Measurements from ENCODE around the gene CDH22.

CDH22 gene

GRCh38 chr20:46264391-46265266 is 43.7 kb downstream of the CDH22 start:
- DNase-seq, result no peak

GRCh38 chr20:46261456-46262253 is 46.6 kb downstream of the CDH22 start:
- peak; percentile 86 for DNase-seq

GRCh38 chr20:46260936-46261454 is 47.3 kb downstream of the CDH22 start:
- DNase-seq, result no peak

GRCh38 chr20:46260480-46260879 is 47.8 kb downstream of the CDH22 start:
- peak; percentile 34 for DNase-seq

- no peak for DNase-seq
Observed at GRCh38 chr20:46259260-46259859, 48.9 kb downstream of the CDH22 start.

- no peak for DNase-seq
Observed at GRCh38 chr20:46257887-46258286, 50.4 kb downstream of the CDH22 start.

GRCh38 chr20:46256293-46256692 is 52.0 kb downstream of the CDH22 start:
- DNase-seq, result no peak

- peak; percentile 99 for DNase-seq
Observed at GRCh38 chr20:46255440-46256104, 52.7 kb downstream of the CDH22 start.

- DNase-seq, result no peak
Observed at GRCh38 chr20:46253391-46253790, 54.9 kb downstream of the CDH22 start.

- DNase-seq, result no peak
Observed at GRCh38 chr20:46252352-46253091, 55.8 kb downstream of the CDH22 start.

GRCh38 chr20:46251211-46251673 is 57.1 kb downstream of the CDH22 start:
- DNase-seq, result no peak

GRCh38 chr20:46250772-46251171 is 57.5 kb downstream of the CDH22 start:
- no peak for DNase-seq

GRCh38 chr20:46249671-46250070 is 58.6 kb downstream of the CDH22 start:
- no peak for DNase-seq

GRCh38 chr20:46246559-46246958 is 61.7 kb downstream of the CDH22 start:
- DNase-seq, result no peak

- DNase-seq, result peak; percentile 98
Observed at GRCh38 chr20:46243707-46244628, 64.3 kb downstream of the CDH22 start.

- DNase-seq, result no peak
Observed at GRCh38 chr20:46242390-46242789, 65.9 kb downstream of the CDH22 start.

GRCh38 chr20:46240881-46241280 is 67.4 kb downstream of the CDH22 start:
- no peak for DNase-seq

- no peak for DNase-seq
Observed at GRCh38 chr20:46240065-46240464, 68.2 kb downstream of the CDH22 start.

GRCh38 chr20:46237736-46238135 is 70.6 kb downstream of the CDH22 start:
- DNase-seq, result no peak

- DNase-seq, result no peak
Observed at GRCh38 chr20:46237227-46237626, 71.1 kb downstream of the CDH22 start.

GRCh38 chr20:46235077-46235476 is 73.2 kb downstream of the CDH22 start:
- DNase-seq, result no peak

Measured in NCI-H2171 treated with DMSO at 0.1 percent for 48 hours (cell line).